Stimulated activated CD8-positive, alpha-beta memory T cell treated with anti-CD3 and anti-CD28 coated beads, Interleukin-15, amount 100 ng/mL, for 24 hours (primary cell): ENCODE measurements around the gene GPR17.

Source experiments
- DNase-seq: peaks from one replicate; pipeline ENCODE4 v3.0.0-alpha.2; 2020; ENCODE audit warnings: low read depth

GPR17 gene

GRCh38 chr2:127694986-127695385 lies 49.0 kb downstream of the GPR17 start:
- DNase-seq: no peak

- no peak for DNase-seq
Observed at GRCh38 chr2:127695491-127696472, 49.8 kb downstream of the GPR17 start.

GRCh38 chr2:127697482-127698180 lies 51.7 kb downstream of the GPR17 start:
- DNase-seq: no peak

- DNase-seq: no peak
Observed at GRCh38 chr2:127698553-127699355, 52.8 kb downstream of the GPR17 start.

GRCh38 chr2:127700527-127701192 lies 54.7 kb downstream of the GPR17 start:
- DNase-seq: no peak

- peak; percentile 77 for DNase-seq
Observed at GRCh38 chr2:127701193-127701650, 55.3 kb downstream of the GPR17 start, which contains the start of gene SFT2D3. TSS of gene SFT2D3 (plus strand) at chr2:127701497. CDS start at chr2:127701529, 32 bp downstream.

GRCh38 chr2:127701651-127702394 lies 55.9 kb downstream of the GPR17 start:
- peak; percentile 55 for DNase-seq
